ENCODE results near the gene DNAJC1.
A peak's percentile ranks its signal among the peaks of the same experiment; 100 is the strongest.
"Not testable (repeated sequence)": the region's sequence is repeated elsewhere in the genome, so short reads cannot be mapped to it uniquely, and the experiment has no call there.

DNAJC1 gene, protein sequence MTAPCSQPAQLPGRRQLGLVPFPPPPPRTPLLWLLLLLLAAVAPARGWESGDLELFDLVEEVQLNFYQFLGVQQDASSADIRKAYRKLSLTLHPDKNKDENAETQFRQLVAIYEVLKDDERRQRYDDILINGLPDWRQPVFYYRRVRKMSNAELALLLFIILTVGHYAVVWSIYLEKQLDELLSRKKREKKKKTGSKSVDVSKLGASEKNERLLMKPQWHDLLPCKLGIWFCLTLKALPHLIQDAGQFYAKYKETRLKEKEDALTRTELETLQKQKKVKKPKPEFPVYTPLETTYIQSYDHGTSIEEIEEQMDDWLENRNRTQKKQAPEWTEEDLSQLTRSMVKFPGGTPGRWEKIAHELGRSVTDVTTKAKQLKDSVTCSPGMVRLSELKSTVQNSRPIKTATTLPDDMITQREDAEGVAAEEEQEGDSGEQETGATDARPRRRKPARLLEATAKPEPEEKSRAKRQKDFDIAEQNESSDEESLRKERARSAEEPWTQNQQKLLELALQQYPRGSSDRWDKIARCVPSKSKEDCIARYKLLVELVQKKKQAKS

DNA sequence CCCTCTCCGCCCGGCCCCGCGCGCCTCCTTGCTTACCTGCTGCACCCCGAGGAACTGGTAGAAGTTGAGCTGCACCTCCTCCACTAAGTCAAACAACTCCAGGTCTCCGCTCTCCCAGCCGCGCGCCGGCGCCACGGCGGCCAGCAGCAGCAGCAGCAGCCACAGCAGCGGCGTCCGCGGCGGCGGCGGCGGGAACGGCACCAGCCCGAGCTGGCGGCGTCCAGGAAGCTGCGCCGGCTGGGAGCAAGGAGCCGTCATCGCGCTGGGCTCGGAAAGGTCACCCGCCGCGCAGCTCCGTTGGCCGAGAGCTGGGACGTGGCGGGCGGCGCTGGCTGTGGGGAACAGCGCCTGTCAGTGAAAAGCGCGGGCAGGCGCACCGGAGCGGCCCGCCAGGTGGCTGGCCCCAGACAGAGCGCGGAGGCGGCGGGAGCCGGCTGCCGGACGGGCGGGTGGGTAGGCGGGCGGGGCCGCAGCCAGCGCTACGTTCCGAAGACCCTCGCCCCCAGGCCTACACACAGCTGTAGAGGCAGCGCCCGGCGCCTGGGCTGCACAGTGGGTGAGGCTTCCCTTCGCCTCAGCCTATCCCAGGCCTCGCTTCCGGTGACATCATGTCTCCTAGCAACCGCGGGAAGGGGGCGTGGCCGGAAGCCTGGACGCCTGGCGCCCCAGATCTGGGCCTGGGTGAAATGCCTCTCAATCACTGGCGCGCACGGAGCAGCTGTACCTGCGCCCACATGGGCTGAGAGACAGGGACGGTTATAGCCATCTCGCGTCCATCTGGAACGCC lies at the start of gene DNAJC1:
TSS of gene DNAJC1 (minus strand) at position 554 of the 787 bp plus-strand sequence. CDS start at position 258, 296 bp downstream.
- peak; percentile 97 for DNase-seq (ENCODE audit: low spot score)

DNA sequence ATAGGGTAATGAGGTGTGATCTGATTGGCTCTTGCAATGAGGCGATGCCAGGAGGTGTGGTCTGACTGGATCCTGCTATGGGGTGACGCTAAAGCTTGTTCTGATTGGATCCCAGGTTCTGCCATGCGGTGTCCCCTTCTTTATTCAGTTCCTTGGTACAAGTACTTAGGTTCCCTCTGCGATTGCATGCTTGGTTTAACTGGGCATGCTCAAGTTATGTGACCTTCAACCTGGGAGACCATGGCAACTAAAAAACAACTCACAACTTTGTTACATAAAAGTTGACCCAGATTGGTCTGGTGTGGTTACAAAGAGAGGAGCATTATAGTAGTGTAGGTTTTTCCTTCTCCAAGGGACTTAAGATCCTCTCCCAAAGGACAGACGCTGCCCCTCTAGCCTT lies 49.5 kb upstream of the DNAJC1 start:
- DNase-seq (ENCODE audit: low spot score): no peak

DNA sequence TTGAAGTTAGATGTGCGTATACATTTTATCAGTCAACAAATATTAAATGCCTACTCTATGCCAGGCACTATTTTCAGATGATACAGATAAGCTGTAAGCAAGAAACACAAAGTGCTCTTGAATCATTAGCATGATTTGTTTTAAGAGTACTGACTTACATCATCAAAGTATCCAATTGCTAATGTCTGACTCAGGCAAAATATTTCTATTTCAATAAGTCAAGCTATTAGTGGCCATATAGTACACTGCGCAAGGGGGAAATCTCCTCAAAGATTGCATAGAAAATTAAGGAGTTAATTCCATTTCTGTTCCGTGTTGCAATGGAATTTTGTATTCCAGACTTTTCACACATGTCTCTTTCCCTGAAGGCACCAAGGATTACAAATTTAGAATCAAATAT lies 46.1 kb upstream of the DNAJC1 start:
- DNase-seq (ENCODE audit: low spot score): no peak

- DNase-seq (ENCODE audit: low spot score): no peak
Measured at GRCh38 chr10:22047812-22048211, 44.3 kb upstream of the DNAJC1 start.

GRCh38 chr10:22043327-22043633 lies 39.8 kb upstream of the DNAJC1 start:
- no peak for DNase-seq (ENCODE audit: low spot score)

DNA sequence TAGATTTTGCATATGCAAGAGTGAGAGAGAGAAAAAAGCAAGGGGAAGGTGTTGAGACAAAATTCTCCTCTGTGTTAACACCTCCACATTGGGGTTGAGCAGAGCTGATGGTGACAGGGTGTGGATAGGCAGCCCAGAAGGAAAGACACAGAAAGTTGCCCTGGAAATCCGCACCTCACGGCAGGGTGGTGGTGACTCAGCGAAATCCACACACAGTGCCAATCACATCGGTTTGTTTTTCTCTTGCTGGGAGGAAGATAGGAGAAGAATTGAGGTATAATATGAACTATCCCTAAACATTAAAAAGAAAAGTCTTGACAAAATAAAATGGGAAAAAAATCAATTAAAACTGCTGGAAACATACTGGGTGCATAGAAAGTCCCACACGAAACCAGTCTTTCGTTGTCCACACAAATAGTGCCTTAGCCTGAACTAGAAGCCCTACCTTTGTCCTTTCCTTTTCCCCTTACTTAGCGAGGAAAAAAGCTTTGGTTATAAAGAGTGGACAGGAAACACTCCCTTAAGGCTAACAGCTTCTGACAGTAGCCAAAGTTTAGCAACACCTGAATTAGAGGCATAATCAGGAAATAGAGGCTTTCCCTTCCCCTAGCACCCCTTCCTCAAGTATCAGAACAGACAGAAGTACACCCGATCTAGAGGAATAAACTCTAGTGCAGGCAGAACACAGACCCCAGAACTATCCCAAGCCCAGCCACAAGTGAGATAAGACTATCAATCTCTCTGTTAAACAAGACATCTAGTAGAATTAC lies 39.2 kb upstream of the DNAJC1 start:
- DNase-seq (ENCODE audit: low spot score): no peak

- DNase-seq (ENCODE audit: low spot score): no peak
Measured at GRCh38 chr10:22034333-22034732, 30.8 kb upstream of the DNAJC1 start.

- DNase-seq (ENCODE audit: low spot score): not testable (repeated sequence)
Measured at GRCh38 chr10:22032268-22032667, 28.7 kb upstream of the DNAJC1 start.

- DNase-seq (ENCODE audit: low spot score): no peak
Measured at GRCh38 chr10:22030421-22030820, 26.9 kb upstream of the DNAJC1 start.

GRCh38 chr10:22029445-22030236 lies 26.1 kb upstream of the DNAJC1 start:
- DNase-seq (ENCODE audit: low spot score): no peak

GRCh38 chr10:22027364-22028238 lies 24.1 kb upstream of the DNAJC1 start:
- DNase-seq (ENCODE audit: low spot score): no peak

DNA sequence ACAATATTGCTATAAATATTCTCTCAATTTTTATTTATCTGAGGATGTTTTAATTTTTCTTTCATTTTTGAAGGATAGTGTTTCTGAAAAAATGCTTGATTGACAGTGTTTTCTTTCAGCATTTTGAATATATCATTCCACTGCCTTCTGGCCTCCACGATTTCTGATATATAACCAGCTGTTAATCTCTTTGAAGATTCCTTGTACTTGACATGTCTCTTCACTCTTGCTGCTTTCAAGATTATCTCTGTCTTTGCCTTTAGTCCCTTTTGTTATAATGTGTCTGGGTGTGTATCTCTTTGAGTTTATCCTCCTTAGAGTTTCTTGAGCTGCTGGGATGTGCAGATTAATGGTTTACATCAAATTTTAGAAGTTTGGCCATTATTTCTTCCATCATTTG lies 22.8 kb upstream of the DNAJC1 start:
- no peak for DNase-seq (ENCODE audit: low spot score)

GRCh38 chr10:22023508-22023907 lies 20.0 kb upstream of the DNAJC1 start:
- DNase-seq (ENCODE audit: low spot score): no peak

DNA sequence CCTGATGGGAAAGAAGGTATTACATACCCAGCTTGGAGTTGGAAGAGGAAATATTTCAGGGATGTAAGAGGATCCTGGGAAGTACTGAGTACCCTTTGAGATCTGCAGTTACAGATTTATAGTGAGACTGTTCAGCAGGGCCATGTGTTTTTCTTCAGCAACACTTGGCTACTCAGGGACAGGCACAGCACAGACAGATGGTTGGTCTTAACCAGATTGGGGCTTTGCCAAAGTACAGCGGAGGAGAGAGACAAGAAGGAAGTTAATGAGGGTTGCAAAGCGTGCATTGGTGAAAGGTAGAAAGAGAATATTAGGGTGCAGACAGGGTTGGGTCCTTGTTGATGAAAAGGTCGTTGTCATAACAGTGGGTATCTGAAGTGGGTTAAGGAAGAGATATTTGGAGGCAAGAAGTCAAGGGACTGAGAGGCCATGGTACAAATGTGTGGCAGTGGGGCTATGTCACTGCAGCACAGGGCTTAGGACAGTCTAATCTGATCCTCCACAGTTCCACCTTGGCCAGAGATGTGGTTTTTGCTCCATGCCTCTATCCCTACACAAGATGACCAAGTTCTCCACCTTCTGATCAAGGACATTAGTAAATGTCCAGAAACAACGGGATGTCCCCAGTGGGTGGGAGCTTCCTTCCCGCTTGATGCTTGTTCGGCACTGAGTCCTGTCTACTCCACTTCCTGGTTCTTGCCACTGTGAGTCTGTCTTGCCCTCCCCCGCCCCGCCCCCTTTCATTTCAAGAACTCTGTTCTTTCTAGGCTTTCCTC lies 18.9 kb upstream of the DNAJC1 start:
- peak; percentile 22 for DNase-seq (ENCODE audit: low spot score)

GRCh38 chr10:22021144-22021543 lies 17.6 kb upstream of the DNAJC1 start:
- not testable (repeated sequence) for DNase-seq (ENCODE audit: low spot score)

DNA sequence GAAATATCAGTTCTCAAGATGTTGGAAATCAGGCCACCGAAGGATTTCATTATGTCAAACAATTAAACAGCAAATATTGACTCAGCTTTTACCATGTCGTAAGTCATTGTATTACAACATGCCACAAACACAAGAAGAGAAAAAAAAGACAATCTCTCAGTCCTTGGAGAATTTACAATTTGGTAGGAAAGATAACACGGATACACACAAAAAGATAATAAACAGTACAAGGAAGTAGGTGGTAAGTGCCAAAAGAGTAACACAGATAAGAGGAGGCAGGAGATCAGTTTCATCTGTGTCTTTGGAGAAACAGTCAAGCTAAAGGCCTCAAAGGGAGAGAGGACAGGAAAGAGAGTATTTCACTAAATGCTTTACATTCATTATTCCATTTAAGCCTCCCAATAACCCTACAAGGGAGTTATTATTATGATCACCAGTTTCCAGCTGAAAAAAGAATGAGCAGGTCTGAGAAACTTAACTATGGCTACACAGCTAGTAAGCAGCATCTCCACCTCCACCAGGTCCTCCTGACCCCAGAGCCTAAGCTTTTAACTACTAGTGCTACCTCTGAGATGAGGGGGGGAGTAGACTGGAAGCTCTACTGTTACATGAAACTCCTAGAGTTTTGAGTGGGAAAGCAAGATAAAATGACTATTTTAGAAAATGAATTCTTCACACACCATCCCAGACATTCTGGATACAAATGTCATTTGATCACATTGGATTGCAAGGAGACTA lies 13.9 kb upstream of the DNAJC1 start:
- DNase-seq (ENCODE audit: low spot score): no peak

- DNase-seq (ENCODE audit: low spot score): no peak
Measured at GRCh38 chr10:22016046-22016705, 12.6 kb upstream of the DNAJC1 start.

DNA sequence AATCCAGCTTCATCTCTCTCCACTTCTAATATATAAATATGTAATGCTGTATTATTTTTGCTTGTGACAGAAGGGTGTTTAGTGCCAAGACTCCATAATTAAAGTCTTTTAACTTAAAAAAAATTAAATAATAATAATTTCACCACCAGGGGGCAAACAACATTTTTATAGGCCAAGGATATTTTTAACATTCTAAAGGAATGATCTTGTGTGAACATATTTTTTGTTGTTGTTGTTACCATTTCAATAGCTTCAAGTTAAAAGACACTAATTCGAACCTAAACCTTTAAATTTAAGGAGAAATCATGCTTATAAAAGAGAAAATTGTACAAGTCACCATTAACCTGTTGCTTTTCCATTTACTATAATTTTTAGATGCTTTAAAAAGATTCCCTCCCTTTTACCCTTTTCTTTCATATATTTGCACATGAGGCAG lies 7.5 kb upstream of the DNAJC1 start:
- no peak for DNase-seq (ENCODE audit: low spot score)
